H9 (cell line): Measurements from ENCODE around the gene NECAB2. TPM values are rescaled to one million over a fixed set of nuclear protein-coding genes. Genes with fewer than 3 reads are reported as not detected.
A peak's percentile ranks its signal among the peaks of the same experiment; 100 is the strongest.

Experiments used
- DNase-seq: peaks from one replicate; pipeline ENCODE4 v3.0.0-alpha.2; 2017
- H2AFZ ChIP-seq: one replicate; pipeline ENCODE4 v1.6.1; 2013; ENCODE audit warnings: mild to moderate bottlenecking, low read length, control low read depth, moderate library complexity
- H2AK5ac ChIP-seq: 2 replicates; pipeline ENCODE4 v1.6.1; 2013; ENCODE audit warnings: low read length, control low read depth, mixed read lengths; ENCODE audit not compliant: insufficient read length
- H2BK120ac ChIP-seq: one replicate; pipeline ENCODE4 v1.6.1; 2013; ENCODE audit warnings: low read depth, mild to moderate bottlenecking, low read length, control low read depth, inconsistent platforms; ENCODE audit not compliant: poor library complexity, severe bottlenecking
- H2BK12ac ChIP-seq: 2 replicates; pipeline ENCODE4 v1.6.1; 2013; ENCODE audit warnings: low read length, control low read depth, mixed read lengths, low read depth; ENCODE audit not compliant: insufficient read length
- H2BK15ac ChIP-seq: 2 replicates; pipeline ENCODE4 v1.6.1; 2013; ENCODE audit warnings: low read depth, low read length, control low read depth
- H2BK20ac ChIP-seq: one replicate; pipeline ENCODE4 v1.6.1; 2013; ENCODE audit warnings: low read depth, mild to moderate bottlenecking, low read length, control low read depth, inconsistent platforms; ENCODE audit not compliant: poor library complexity, severe bottlenecking
- H2BK5ac ChIP-seq: 2 replicates; pipeline ENCODE4 v1.6.1; 2013; ENCODE audit warnings: low read length, control low read depth, mixed read lengths; ENCODE audit not compliant: insufficient read length
- H3K14ac ChIP-seq: 2 replicates; pipeline ENCODE4 v1.6.1; 2013; ENCODE audit warnings: low read length, control low read depth; ENCODE audit not compliant: insufficient read depth
- H3K18ac ChIP-seq: 2 replicates; pipeline ENCODE4 v1.6.1; 2013; ENCODE audit warnings: low read depth, mild to moderate bottlenecking, mixed read lengths, low read length, control low read depth; ENCODE audit not compliant: insufficient read length
- H3K23ac ChIP-seq: 2 replicates; pipeline ENCODE4 v1.6.1; 2013; ENCODE audit warnings: low read length, control low read depth, mixed read lengths, low read depth; ENCODE audit not compliant: insufficient read length
- H3K23me2 ChIP-seq: 2 replicates; pipeline ENCODE4 v1.6.1; 2013; ENCODE audit warnings: low read depth, mild to moderate bottlenecking, mixed read lengths, low read length, control low read depth; ENCODE audit not compliant: insufficient read length, poor library complexity, severe bottlenecking
- H3K27ac ChIP-seq: 2 replicates; pipeline ENCODE4 v1.5.1; 2013; ENCODE audit warnings: low read length, control low read depth, mixed read lengths, low read depth; ENCODE audit not compliant: insufficient read length
- H3K27me3 ChIP-seq: 2 replicates; pipeline ENCODE4 v1.6.1; 2013; ENCODE audit warnings: low read length, control low read depth, inconsistent platforms; ENCODE audit not compliant: insufficient read depth
- H3K4ac ChIP-seq: 2 replicates; pipeline ENCODE4 v1.6.1; 2013; ENCODE audit warnings: low read depth, mild to moderate bottlenecking, control low read depth, inconsistent platforms, low read length, moderate library complexity
- H3K4me1 ChIP-seq: 2 replicates; pipeline ENCODE4 v1.6.1; 2013; ENCODE audit warnings: low read length, control low read depth, inconsistent platforms; ENCODE audit not compliant: insufficient read depth
- H3K4me2 ChIP-seq: 2 replicates; pipeline ENCODE4 v1.6.1; 2013; ENCODE audit warnings: low read length, control low read depth, mixed read lengths; ENCODE audit not compliant: insufficient read length, insufficient read depth
- H3K56ac ChIP-seq: 2 replicates; pipeline ENCODE4 v1.6.1; 2013; ENCODE audit warnings: low read depth, mild to moderate bottlenecking, mixed read lengths, low read length, control low read depth; ENCODE audit not compliant: insufficient read length
- H3K79me1 ChIP-seq: 2 replicates; pipeline ENCODE4 v1.6.1; 2013; ENCODE audit warnings: low read depth, mild to moderate bottlenecking, moderate library complexity, low read length, control low read depth, inconsistent platforms; ENCODE audit not compliant: insufficient read depth, poor library complexity, severe bottlenecking
- H3K79me2 ChIP-seq: 2 replicates; pipeline ENCODE4 v1.6.1; 2013; ENCODE audit warnings: low read length, control low read depth, inconsistent platforms; ENCODE audit not compliant: insufficient read depth
- H3K9ac ChIP-seq: 2 replicates; pipeline ENCODE4 v1.6.1; 2013; ENCODE audit warnings: low read length, control low read depth, mixed read lengths; ENCODE audit not compliant: insufficient read length; ENCODE audit errors: extremely low read depth
- H3K9me3 ChIP-seq: one replicate; pipeline ENCODE4 v1.6.1; 2013; ENCODE audit warnings: low read depth, low read length, inconsistent platforms; ENCODE audit not compliant: control insufficient read depth
- H3T11ph ChIP-seq: one replicate; pipeline ENCODE4 v1.6.1; 2013; ENCODE audit warnings: mild to moderate bottlenecking, low read length, control low read depth, inconsistent platforms
- H4K20me1 ChIP-seq: one replicate; pipeline ENCODE4 v1.6.1; 2013; ENCODE audit not compliant: control insufficient read depth, insufficient read length, insufficient read depth
- H4K5ac ChIP-seq: 2 replicates; pipeline ENCODE4 v1.6.1; 2013; ENCODE audit warnings: low read depth, mild to moderate bottlenecking, mixed read lengths, low read length, control low read depth; ENCODE audit not compliant: insufficient read length
- H4K8ac ChIP-seq: replicated peaks from 2 replicates; pipeline ENCODE4 v1.6.1; 2013; ENCODE audit warnings: low read length, control low read depth, mixed read lengths, low read depth; ENCODE audit not compliant: insufficient read length
- H4K91ac ChIP-seq: 2 replicates; pipeline ENCODE4 v1.6.1; 2013; ENCODE audit warnings: low read depth, mild to moderate bottlenecking, moderate library complexity, mixed read lengths, low read length, control low read depth; ENCODE audit not compliant: insufficient read length
- H3K27ac Mint-ChIP-seq, 3 experiments: 2 replicates in 2 of 3; 3 replicates in 1 of 3; pipeline ENCODE4 v1.8.0; 2020 to 2021; ENCODE audit warnings: mixed read lengths in 3 of 3, mild to moderate bottlenecking in 1 of 3, moderate library complexity in 1 of 3
- H3K27me3 Mint-ChIP-seq: 2 replicates; pipeline ENCODE4 v1.8.0; 2021; ENCODE audit warnings: low read depth, mild to moderate bottlenecking, moderate library complexity, mixed read lengths
- H3K36me3 Mint-ChIP-seq, 3 experiments: 2 replicates in 2 of 3; 3 replicates in 1 of 3; pipeline ENCODE4 v1.8.0; 2020 to 2021; ENCODE audit warnings: low read depth in 3 of 3, mixed read lengths in 3 of 3; ENCODE audit not compliant: insufficient read depth in 1 of 3
- H3K4me1 Mint-ChIP-seq, 2 experiments: 2 replicates each; pipeline ENCODE4 v1.8.0; 2020; ENCODE audit warnings: mixed read lengths in 2 of 2
- H3K4me3 Mint-ChIP-seq, 2 experiments: 2 replicates in 1 of 2; 3 replicates in 1 of 2; pipeline ENCODE4 v1.8.0; 2020 to 2021; ENCODE audit warnings: mild to moderate bottlenecking in 2 of 2, mixed read lengths in 2 of 2, moderate library complexity in 1 of 2
- H3K9me3 Mint-ChIP-seq, 2 experiments: 2 replicates in 1 of 2; 3 replicates in 1 of 2; pipeline ENCODE4 v1.8.0; 2020; ENCODE audit warnings: mild to moderate bottlenecking in 2 of 2, mixed read lengths in 2 of 2, moderate library complexity in 1 of 2
- CTCF ChIP-seq: fragments of 200-600 bp; sonication (generic); conservative IDR thresholded peaks from 3 replicates; pipeline ENCODE4 v1.8.0; 2021; ENCODE audit warnings: antibody characterized with exemption, mild to moderate bottlenecking
- WGBS: extraction: QIAGEN DNeasy Blood & Tissue Kit; methylation state at CpG from one replicate; pipeline ENCODE4 v1.1.7; 2013; ENCODE audit warnings: missing lambda C conversion rate, low lambda C conversion rate, mixed read lengths; ENCODE audit not compliant: insufficient read length; ENCODE audit errors: extremely low coverage; 5-methylcytosine and 5-hydroxymethylcytosine counted together
- total RNA-seq: library from RNA; stranded (reverse); gene quantifications from 2 replicates; pipeline ENCODE4 v1.2.1, GENCODE V29; 2021

Gene NECAB2
- total RNA-seq, 1 experiment from 2014 or later, result 12.6 TPM

GRCh38 chr16:83934684-83934977 lies 33.4 kb upstream of the NECAB2 start:
- Mint-ChIP-seq H3K4me3 (no peak overlapping the region), H3K9me3 (no peaks in the 10 kb centered on the region), H3K4me1 (peaks cover 0 to 6% of the 10 kb centered on the region in 2 experiments; a peak in 1 of 4 replicates), H3K27me3 (peaks cover 11% of the 10 kb centered on the region), H3K27ac (peak overlapping the region in 2 of 3 experiments; percentile 40 to 70; a peak in 2 of 7 replicates), H3K36me3 (peaks cover 0 to 7% (median 5%) of the 10 kb centered on the region in 3 experiments; a peak in 5 of 7 replicates)
- H4K5ac ChIP-seq, result no peak overlapping the region
- no peaks in the 10 kb centered on the region for H4K20me1 ChIP-seq
- no peak overlapping the region for H3K4me2 ChIP-seq
- no CpG with 5 or more reads among the region's 12 CpGs for WGBS
- H4K91ac ChIP-seq, result no peak overlapping the region
- DNase-seq, result no peak
- no peaks in the 10 kb centered on the region for H3K23me2 ChIP-seq
- H3K79me2 ChIP-seq, result no peaks in the 10 kb centered on the region
- no peak for TF ChIP-seq CTCF
- no peak overlapping the region for H3K27ac ChIP-seq
- H3K9ac ChIP-seq, result no peak overlapping the region
- H2BK15ac ChIP-seq, result no peak overlapping the region
- no peak overlapping the region for H2BK120ac ChIP-seq
- no peak overlapping the region for H3K4ac ChIP-seq
- H3T11ph ChIP-seq, result no peak overlapping the region
- no peak overlapping the region for H3K14ac ChIP-seq
- no peak overlapping the region for H3K18ac ChIP-seq
- no peak overlapping the region for H3K56ac ChIP-seq
- H3K23ac ChIP-seq, result no peak overlapping the region
- H2BK20ac ChIP-seq, result no peak overlapping the region
- no peaks in the 10 kb centered on the region for H3K27me3 ChIP-seq
- no peak overlapping the region for H2BK12ac ChIP-seq
- H4K8ac ChIP-seq, result no peak overlapping the region
- H2AFZ ChIP-seq, result no peak overlapping the region
- H2AK5ac ChIP-seq, result no peak overlapping the region
- no peak overlapping the region for H2BK5ac ChIP-seq
- H3K79me1 ChIP-seq, result no peaks in the 10 kb centered on the region
- no peaks in the 10 kb centered on the region for H3K9me3 ChIP-seq
- H3K4me1 ChIP-seq, result no peaks in the 10 kb centered on the region
